IPS-11a (cell line): Measurements from ENCODE around the gene KRTAP5-5.
"Not testable (repeated sequence)": the region's sequence is repeated elsewhere in the genome, so short reads cannot be mapped to it uniquely, and the experiment has no call there.

Source experiments
- H3K4me3 ChIP-seq: one replicate; pipeline ENCODE4 v1.5.1; 2013; ENCODE audit warnings: low read depth, low read length, control low read depth

KRTAP5-5 gene

DNA sequence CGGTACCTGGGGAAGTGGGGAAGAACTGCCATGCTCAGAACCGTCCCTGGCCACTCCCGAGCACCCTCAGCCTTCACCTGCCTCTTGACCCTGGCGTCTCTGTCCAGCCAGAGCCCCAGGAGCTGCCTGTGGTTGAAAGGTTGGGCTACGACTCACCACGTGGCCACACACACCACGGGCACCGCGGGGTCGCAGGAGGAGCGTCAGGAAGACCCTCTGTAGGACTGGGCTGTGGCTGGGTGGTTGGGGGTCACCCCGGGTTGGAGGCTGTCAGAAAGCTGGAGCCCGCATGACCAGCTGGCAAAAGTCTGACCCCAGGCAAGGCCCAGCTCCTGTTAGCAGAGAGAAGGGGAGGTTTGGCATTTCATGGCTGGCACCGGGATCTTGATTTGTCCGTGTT, 11.5 kb downstream of the KRTAP5-5 start:
- H3K4me3 ChIP-seq, result no peak overlapping the region

DNA sequence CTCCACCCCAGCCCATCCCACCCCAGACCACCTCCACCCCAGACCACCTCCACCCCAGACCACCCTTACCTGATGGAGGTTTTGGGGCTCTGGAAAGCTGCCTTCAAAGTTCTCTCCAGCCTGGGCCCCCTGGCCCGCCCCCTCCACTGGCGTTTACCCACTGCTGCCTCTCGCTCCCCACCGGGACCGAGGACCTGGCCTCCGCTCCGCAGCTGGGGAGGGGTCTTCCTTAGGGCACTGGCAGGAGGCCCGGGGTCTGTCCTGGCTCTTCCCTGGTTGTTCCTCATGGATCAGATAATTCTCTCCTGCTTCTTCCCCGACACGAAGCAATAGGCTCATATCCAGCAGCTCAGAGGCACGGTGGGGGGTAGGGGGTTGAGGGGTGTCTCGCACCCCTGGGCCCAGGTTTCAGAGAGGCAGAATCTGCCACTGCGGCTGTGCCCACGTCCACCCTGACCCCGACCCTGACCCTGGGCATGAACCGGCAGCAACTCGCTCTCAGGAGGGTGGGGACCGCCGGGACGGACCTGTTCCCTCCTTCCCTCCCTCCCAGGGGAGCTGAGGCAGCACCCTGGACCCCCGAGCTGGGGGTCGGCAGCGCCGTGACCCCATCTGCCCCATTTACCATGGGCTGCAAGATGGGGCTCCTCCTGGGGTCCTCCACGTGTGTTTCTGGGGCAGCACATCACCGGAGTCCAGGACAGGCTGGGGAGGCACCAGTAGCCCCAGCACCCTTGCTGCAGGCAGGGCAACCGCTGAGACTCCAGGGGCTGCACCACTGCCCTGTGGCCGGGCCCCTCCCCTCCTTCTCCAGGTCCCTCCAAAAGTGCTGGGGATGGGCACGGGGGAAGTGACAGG, 12.9 kb downstream of the KRTAP5-5 start:
- no peak overlapping the region for H3K4me3 ChIP-seq

DNA sequence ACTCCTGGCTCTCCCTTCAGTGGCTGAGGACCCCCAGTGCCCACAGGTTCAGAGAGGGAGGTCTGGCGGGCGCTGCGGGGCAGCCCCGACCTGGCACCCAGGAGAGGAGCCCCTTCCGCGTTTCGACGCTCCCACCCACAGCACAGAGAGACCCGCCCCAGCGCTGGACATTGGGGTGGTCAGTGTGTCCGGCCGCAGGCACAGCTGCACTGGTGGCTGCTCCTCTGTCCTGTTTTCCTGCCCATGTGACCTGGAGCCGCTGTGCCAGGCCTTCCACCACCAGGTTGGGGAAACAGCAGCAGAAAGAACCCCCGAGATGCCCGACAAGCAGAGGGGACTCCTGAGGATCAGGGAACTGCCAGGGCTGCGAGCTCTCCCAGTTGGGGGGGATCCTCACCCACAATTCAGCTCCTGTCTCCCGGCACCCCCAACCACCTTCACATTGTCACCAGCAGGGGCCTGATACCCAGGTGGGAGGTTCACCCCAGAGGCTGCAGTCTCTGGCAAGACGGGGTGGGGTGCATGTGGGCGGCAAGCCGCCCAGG, 13.6 kb downstream of the KRTAP5-5 start:
- no peak overlapping the region for H3K4me3 ChIP-seq

DNA sequence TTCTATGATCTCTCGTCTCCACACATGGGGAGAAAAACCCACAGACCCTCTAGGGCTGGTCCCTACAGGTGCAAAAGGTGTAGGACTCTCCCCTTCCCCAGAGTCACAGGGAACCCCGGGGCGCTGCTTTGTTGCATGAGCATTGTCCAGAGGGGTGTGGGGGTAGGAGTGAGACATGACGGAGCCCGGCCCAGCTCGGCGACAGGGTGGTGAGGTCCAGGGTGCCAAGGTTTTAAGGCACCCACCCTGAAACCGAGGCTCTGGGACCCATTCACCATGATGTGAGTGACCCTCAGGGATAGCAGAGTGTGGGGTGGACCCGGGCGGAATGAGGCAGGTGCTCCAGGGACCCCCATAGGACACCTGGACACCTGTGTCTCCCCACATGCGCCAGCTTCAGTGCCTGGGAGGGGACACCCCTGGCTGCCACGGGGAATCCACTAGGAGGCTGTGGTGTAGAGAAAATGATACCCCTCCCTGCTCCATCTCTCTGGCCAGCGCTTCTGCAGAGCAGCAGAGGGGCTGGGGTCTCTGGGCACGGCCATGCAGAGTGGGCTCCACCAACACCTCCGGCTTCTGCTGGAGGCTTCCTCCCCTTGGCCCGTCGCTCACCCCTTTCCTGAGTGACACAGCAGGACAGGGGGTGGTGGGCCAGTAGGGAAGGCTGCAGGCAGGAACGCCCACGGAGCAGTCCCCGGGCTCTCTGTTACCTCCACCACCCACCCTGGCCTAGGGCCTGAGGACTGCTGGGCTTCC, 15.2 kb downstream of the KRTAP5-5 start:
- no peak overlapping the region for H3K4me3 ChIP-seq

DNA sequence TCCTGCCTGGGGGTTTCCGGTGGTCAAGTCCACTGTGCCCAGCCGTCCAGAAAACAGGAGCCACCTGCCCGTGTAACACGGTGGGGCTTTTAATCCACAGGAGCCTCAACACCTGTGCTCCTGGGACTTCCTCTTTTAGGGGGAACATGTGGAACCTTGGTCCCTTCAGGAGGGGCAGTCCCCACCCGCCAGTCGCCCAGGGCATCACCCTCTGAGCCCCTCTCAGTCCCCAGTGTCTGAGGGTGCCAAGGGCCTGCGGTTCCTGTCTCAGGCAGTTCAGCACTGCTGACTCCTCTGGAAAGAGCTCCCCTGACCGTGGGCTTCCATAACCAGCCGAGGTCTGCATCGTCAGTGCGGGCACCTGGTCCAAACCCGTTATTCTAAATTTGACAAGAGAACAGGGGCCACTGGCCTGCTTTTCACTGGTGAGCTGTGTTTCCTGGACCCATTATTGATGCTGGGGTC, 15.8 kb downstream of the KRTAP5-5 start:
- no peak overlapping the region for H3K4me3 ChIP-seq

DNA sequence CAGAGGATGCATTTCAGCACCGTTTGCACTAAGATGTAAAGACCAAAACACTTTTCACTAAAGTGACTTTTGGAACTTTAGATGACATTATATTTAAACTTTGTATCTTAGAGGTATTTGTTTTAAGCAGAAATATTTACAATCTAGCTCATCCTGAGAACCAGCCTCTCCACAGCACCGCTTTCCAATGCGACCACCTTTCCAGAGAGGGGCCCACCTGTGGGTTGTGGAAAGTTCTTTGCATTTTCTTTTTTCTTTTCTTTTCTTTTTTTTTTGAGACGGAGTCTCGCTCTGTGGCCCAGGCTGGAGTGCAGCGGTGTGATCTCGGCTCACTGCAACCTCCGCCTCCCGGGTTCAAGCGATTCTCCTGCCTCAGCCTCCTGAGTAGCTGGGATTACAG, 17.0 kb downstream of the KRTAP5-5 start:
- not testable (repeated sequence) for H3K4me3 ChIP-seq

DNA sequence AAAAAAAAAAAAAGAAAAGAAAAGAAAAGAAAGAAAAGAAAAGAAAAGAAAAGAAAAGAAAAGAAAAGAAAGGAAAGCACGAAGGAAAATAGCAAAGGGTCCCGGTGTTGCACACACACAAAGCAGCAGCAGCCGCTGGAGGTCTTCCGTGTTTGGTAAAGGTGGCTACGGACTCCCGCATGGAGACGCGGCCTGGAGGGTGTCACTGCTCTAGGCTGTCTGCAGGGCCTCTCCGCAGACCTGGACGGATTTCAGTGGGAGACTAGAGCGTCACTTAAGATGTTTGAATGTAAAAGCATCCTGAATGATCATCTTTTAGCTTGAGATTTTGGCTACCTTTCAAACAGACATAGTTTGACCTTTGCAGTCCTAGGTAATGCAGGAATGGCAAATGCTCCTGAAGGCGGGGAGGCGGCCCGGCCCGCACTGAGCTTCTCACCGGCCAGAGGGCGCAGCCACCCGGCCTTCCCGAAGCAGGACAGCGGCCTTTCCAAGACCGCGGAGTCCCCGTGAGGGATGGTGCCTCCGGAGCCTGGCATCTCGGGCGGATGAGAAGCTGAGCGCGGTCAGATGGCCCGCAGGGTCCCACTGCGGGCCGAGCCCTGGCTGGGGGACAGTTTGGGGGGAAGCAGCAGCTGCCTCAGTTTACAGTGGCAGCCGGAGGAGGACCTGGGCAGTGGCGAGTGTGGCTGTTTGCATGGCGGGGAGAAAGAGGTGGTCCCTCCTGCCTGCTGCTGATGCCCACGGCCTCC, 18.5 kb downstream of the KRTAP5-5 start:
- H3K4me3 ChIP-seq, result no peak overlapping the region

DNA sequence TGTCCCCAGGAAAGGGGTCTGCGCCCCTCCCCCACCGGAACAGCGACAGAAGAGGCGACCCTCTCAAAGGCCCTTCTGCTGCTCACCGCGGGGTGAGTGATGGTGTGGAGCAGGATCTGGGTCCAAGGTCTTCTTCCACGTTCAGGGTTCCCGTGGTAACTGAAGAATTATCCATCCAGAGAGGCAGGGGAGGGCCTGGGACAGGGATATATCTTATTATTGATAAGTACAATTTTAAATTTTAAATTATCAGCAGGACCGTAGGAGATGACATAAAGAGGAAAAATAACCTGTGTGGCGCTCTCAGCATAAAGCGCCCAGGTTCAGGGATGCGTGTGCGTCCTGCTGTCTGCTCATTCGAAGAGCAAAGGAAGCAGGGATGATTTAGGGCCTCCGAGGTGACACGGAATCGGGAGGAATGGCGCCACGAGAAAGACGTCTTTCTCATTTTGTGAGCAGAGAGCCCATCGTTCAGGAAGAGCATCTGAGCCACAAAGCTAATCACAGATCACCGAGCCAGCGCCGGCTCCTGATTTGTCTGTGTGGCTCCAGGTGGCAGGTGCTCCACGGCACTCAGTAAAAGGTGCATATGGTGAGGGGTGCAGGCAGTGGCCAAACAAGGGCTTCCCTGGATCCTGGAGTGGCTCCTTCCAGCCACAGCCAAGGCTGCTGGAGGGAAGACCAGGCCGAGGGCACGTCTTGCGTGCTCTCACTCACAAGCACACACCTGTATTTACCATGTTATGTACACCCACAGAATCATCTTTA, 19.3 kb downstream of the KRTAP5-5 start:
- no peak overlapping the region for H3K4me3 ChIP-seq

DNA sequence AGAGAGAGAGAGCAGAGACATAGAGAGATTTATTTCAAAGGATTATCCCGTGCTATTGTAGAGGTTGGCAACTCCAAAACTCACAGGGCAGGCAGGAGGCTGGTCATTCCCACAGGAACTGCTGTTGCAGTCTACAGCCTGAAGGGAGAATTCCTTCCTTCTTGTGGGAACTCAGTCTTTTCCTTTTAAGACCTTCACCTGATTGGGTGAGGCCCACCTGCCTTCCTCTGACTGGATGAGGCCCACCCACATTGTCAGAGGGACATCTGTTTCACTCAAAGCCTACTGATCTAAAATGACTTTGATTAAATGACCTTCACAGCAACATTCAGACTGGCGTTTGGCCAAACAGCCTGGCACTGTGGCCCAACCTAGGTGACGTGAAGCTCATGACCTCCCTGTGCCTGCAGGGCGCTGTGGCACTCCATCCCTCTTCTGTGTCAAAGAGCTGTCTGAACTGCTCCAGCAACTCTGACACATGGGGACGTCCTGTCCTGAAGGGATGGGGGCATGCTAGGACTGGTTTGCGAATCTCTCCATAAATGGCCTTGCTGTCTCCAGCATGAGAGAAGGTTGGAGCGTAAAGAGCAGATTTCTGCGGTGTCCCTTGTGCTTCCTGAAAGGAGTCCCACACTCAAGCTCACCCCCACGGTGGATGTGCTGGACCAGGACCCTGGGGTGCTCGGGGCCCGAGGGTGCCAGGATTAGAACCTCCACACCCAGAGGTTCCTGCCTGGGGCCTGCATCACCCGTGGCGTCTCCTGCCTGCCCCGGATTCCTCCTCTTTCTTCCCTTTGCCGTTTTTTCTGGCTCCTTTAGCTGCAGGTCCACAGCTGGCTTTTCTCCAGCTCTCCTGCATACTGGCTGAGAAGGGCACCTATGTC, 20.7 kb downstream of the KRTAP5-5 start:
- H3K4me3 ChIP-seq, result no peak overlapping the region

DNA sequence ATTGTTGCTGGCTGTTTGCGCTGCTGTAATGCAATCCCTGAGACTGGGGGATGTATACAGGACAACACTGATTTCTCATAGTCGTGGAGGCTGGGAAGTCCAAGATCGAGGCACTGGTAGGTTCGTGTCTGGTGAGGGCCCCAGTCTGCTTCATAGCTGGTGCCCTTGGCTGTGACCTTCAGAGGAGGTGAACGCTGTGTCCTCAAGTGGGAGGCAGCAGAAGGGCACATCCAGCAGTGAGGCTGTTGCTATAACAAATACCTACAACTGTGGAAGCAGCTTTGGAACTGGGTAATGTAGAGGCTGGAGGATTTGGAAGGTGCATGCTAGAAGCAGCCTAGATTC, 21.3 kb downstream of the KRTAP5-5 start:
- no peak overlapping the region for H3K4me3 ChIP-seq

DNA sequence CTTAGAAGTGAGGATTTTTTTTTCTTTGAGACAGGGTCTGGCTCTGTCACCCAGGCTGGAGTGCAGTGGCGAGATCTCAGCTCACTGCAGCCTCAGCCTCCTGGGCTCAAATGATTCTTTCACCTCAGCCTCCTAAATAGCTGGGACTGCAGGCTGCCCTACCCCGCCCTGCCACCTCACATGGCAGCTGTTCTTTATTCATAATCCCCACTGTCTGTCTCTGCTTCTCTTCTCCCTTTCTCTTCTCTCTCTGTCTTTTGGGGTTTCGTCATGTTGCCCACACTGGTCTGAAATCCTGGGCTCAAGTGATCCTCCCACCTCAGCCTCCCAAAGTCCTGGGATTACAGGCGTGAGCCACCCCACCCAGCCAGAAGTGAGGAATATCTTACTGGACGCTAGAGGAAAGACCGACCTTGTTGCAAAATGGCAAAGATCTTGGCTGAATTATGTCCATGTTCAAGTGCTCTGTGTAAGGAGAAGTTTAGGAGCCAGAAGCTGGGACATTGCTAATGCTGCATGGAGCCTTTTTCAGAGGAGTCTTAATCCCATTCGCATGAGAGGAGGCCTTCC, 21.9 kb downstream of the KRTAP5-5 start:
- no peak overlapping the region for H3K4me3 ChIP-seq

DNA sequence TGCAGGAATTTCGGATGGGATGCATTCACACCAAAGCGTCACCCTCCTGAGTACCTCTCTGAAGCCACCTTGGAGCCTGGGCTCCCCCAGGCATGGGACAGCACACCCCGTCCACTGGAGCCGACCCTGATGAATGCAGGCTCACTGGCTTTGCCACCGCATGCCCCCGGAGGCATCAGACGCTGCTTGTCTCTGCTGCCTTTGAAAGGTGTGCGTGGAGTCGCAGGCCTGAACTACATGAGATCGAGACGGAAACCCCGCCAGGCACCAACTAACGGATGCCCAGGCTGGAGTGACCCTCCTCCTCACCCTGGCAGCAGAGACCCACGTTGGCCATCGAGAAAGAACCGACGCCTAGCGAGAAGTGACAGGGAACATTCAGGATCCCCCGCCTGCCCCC, 22.5 kb downstream of the KRTAP5-5 start:
- H3K4me3 ChIP-seq, result no peak overlapping the region

DNA sequence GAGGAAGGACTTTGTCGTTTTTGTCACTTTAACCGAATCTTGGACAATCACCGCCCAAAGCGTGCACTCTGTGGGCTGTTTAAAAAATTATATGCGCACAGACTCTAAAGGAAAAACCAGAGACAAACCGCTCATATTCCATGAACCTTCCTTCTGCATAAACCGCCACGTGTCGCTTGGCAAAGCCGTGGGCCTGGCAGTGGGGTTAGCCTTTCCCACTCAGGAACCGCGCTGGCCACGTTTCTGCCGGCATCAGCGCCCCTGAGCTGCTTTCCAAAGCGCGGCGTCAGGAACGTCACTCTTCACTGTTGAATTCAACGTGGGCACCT, 22.8 kb downstream of the KRTAP5-5 start:
- H3K4me3 ChIP-seq, result no peak overlapping the region

DNA sequence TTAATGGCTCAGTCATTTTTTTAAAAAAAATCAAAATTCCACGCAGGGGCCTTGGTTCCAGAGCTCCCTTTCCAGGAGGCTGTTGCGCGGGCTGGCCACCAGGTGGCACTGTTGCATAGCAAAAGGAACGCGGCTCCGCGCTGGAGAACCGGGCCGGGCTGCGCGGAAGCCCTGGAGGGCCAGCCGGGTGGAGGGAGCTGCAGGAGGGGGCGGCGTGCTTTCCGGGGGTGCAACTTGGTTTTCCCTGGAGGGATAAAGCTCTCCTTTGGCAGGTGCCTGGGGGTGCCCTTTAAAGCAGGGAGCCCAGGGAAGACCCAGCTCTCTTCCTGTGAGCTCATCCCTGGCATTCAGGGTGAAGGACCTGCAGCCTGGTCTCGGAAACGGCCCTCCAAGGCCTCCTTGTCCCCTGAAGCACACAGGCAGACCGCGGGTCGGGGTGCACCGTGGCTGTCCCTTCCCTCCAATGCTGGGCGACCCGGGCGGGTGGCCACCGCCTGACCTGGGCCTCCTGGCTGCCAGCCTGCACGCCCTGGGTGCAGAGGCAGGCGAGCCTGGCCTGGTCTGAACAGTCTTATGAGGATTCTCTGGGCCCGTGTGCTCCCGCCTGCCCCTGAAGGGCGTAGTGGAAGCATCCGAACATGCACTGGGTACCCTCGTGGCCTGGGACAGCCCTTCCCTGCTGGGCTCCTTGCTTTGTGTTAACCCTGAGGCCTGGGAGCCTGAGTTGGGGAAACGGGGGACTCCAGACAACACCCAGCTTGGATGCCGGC, 23.4 kb downstream of the KRTAP5-5 start:
- H3K4me3 ChIP-seq, result no peak overlapping the region

DNA sequence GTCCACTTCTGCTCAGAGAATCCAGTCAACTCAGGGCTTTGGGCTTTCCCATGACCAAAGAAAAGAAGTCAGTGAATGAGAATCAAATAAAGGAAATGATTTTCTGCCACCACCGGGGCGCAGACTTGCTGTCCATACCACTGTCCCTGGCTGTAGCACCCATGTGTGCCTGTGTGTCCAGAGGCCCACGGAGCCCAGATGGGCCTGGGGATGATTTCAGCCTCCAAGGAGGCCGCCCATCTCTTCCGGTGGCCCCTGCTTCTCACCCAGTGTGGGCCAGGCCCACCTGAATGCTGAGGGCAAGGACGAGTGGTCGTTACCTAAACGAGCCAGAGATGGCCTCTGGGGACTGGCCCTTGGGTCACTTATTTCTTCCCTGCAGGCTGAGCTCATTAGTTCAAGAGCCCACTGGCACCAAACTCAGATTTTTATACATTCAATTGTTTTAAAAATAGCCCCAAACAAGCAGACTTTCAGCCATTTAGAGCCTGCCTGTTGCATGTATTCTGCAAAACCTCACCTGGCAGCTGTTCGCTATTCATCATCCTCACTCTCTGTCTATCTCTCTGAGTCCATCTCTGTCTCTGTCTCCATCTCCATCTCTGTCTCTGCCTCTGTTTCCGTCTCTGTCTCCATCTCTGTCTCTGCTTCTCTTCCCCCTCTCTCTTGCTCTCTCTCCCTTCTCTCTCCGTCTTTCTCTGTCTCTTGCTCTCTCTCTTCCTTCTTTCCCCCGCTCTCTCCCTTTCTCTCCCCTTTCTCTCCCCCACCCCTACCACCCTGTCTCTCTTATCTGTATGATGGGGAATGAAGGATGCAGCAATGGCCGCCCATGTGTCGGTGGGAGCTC, 24.2 kb downstream of the KRTAP5-5 start:
- no peak overlapping the region for H3K4me3 ChIP-seq

DNA sequence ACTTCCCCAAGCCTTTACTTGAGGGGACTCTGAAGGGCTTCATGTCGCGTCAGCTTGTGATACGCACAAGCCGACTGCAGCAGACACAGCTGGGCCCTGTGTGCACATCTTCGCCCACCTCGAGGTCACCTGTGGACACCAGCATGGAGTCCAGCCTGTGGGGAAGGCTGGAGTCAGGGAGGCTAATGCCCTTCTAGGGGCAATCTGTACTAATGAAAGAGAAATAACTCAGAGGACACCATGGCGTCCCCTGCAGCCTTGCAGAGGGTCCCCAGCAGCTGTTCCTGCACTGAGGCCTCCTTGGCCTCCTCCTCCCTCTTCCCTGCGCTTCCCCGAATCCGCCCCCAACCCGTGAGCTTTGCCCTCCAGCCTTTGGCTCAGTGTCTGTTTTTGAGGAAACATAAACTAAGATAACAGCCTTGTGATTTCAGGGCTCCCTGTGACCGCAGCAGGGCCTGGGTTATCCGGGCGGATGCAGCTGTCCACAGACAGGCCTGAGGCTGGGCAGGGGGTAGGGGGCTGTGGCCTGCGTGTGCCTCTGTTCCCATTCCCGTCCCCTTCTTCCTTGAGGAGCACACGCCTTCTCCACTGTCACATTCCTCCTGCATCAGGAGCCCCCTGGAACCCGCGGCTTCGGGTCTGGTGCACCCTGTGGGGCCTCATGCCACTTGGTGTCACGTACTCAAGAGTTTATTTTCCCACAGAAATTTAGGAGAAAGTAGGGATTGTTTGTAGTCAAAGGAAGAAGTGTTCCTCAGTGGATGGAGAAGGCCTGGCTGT, 25.0 kb downstream of the KRTAP5-5 start:
- H3K4me3 ChIP-seq, result no peak overlapping the region
